HEK293 (cell line): ENCODE results near the gene SLC6A4.
A peak's percentile ranks its signal among the peaks of the same experiment; 100 is the strongest.

Experiments
- CTCF ChIA-PET: fragments of 350-600 bp; formaldehyde crosslinking; extraction: SDS; loops from one replicate; lab custom pipeline; 2021; ENCODE audit warnings: antibody characterized with exemption; lab: Yijun Ruan, JAX
- POLR2A ChIA-PET: fragments of 300-600 bp; formaldehyde crosslinking; extraction: SDS; loops from one replicate; lab custom pipeline; 2020; ENCODE audit warnings: antibody characterized with exemption, inconsistent platforms; lab: Yijun Ruan, JAX
- H3K27ac ChIP-seq: fragments of 200-500 bp; sonication (Bioruptor generic); 2 replicates; pipeline ENCODE4 v1.5.1; 2014; ENCODE audit warnings: low read depth, low read length, control low read depth, inconsistent platforms; ENCODE audit errors: extremely low read depth
- H3K36me3 ChIP-seq, 2 experiments: fragments of 200-500 bp in 1 of 2; sonication (Bioruptor generic) in 1 of 2; 1 replicate in 1 of 2; 2 replicates in 1 of 2; pipeline ENCODE4 v1.5.1; 2014 to 2017; ENCODE audit warnings: inconsistent platforms in 2 of 2, low read length in 2 of 2; ENCODE audit not compliant: control insufficient read depth in 2 of 2, insufficient read depth in 1 of 2
- H3K4me1 ChIP-seq: fragments of 200-500 bp; sonication (Bioruptor generic); 2 replicates; pipeline ENCODE4 v1.5.1; 2014; ENCODE audit warnings: mild to moderate bottlenecking, low read length, inconsistent platforms; ENCODE audit not compliant: control insufficient read depth, insufficient read depth
- H3K4me3 ChIP-seq: 2 replicates; pipeline ENCODE4 v1.5.1; 2011; ENCODE audit warnings: low read depth, mild to moderate bottlenecking, control low read depth, low read length, moderate library complexity
- H3K9me3 ChIP-seq: fragments of 200-500 bp; sonication (Bioruptor generic); 2 replicates; pipeline ENCODE4 v1.5.1; 2014; ENCODE audit warnings: low read depth, low read length, inconsistent platforms; ENCODE audit not compliant: control insufficient read depth, insufficient read depth
- BCL11B ChIP-seq: fragments of 450-650 bp; formaldehyde crosslinking; IDR thresholded peaks from 2 replicates; pipeline ENCODE4 v1.5.1; 2016; ENCODE audit warnings: low read depth, missing biosample characterization, missing genetic modification characterization
- GFI1B ChIP-seq: fragments of 450-650 bp; formaldehyde crosslinking; IDR thresholded peaks from 2 replicates; pipeline ENCODE4 v1.5.1; 2016; ENCODE audit warnings: missing biosample characterization, missing genetic modification characterization
- OSR2 ChIP-seq: fragments of 450-650 bp; formaldehyde crosslinking; IDR thresholded peaks from 2 replicates; pipeline ENCODE4 v1.5.1; 2016; ENCODE audit warnings: missing biosample characterization, missing genetic modification characterization
- OVOL3 ChIP-seq: fragments of 450-650 bp; formaldehyde crosslinking; IDR thresholded peaks from 2 replicates; pipeline ENCODE4 v1.5.1; 2016; ENCODE audit warnings: missing biosample characterization, missing genetic modification characterization
- SETDB1 ChIP-seq: IDR thresholded peaks from one replicate; pipeline ENCODE4 v1.6.1; 2017; ENCODE audit warnings: mild to moderate bottlenecking, low read length, moderate library complexity, mixed read lengths; ENCODE audit not compliant: insufficient read length
- SP2 ChIP-seq: fragments of 450-650 bp; formaldehyde crosslinking; IDR thresholded peaks from 2 replicates; pipeline ENCODE4 v1.5.1; 2016; ENCODE audit warnings: missing biosample characterization, missing genetic modification characterization
- SP7 ChIP-seq: fragments of 450-650 bp; formaldehyde crosslinking; IDR thresholded peaks from 2 replicates; pipeline ENCODE4 v1.5.1; 2016; ENCODE audit warnings: missing biosample characterization, missing genetic modification characterization
- TCF7L2 ChIP-seq: IDR thresholded peaks from 2 replicates; pipeline ENCODE4 v1.6.1; 2011; ENCODE audit warnings: low read depth, mild to moderate bottlenecking, inconsistent platforms, low read length, moderate library complexity, borderline replicate concordance
- ZBTB17 ChIP-seq: fragments of 450-650 bp; formaldehyde crosslinking; IDR thresholded peaks from 2 replicates; pipeline ENCODE4 v1.5.1; 2016; ENCODE audit warnings: missing biosample characterization, missing genetic modification characterization
- ZBTB20 ChIP-seq: fragments of 450-650 bp; formaldehyde crosslinking; IDR thresholded peaks from 2 replicates; pipeline ENCODE4 v1.5.1; 2016; ENCODE audit warnings: missing biosample characterization, missing genetic modification characterization
- ZBTB8A ChIP-seq: fragments of 450-650 bp; formaldehyde crosslinking; IDR thresholded peaks from 2 replicates; pipeline ENCODE4 v1.5.1; 2016; ENCODE audit warnings: missing biosample characterization, missing genetic modification characterization
- ZNF121 ChIP-seq: fragments of 450-650 bp; formaldehyde crosslinking; IDR thresholded peaks from 2 replicates; pipeline ENCODE4 v1.5.1; 2016; ENCODE audit warnings: missing biosample characterization, missing genetic modification characterization
- ZNF138 ChIP-seq: fragments of 450-650 bp; formaldehyde crosslinking; IDR thresholded peaks from 2 replicates; pipeline ENCODE4 v1.5.1; 2016; ENCODE audit warnings: missing biosample characterization, missing genetic modification characterization, borderline replicate concordance
- ZNF148 ChIP-seq: fragments of 450-650 bp; formaldehyde crosslinking; IDR thresholded peaks from 2 replicates; pipeline ENCODE4 v1.5.0; 2017; ENCODE audit warnings: missing biosample characterization, missing genetic modification characterization, borderline replicate concordance
- ZNF362 ChIP-seq: fragments of 450-650 bp; formaldehyde crosslinking; IDR thresholded peaks from 2 replicates; pipeline ENCODE4 v1.5.1; 2016; ENCODE audit warnings: missing biosample characterization, missing genetic modification characterization
- ZNF366 ChIP-seq: fragments of 450-650 bp; formaldehyde crosslinking; conservative IDR thresholded peaks from 2 replicates; pipeline ENCODE4 v1.5.1; 2016; ENCODE audit warnings: missing biosample characterization, missing genetic modification characterization
- ZNF513 ChIP-seq: fragments of 450-650 bp; IDR thresholded peaks from 2 replicates; pipeline ENCODE4 v1.5.1; 2018; ENCODE audit warnings: missing biosample characterization, missing genetic modification characterization
- ZNF530 ChIP-seq: fragments of 450-650 bp; formaldehyde crosslinking; IDR thresholded peaks from 2 replicates; pipeline ENCODE4 v1.5.1; 2016; ENCODE audit warnings: low read depth, missing biosample characterization, missing genetic modification characterization
- ZNF549 ChIP-seq: fragments of 450-650 bp; IDR thresholded peaks from 2 replicates; pipeline ENCODE4 v1.5.1; 2018; ENCODE audit warnings: missing biosample characterization, missing genetic modification characterization, mild to moderate bottlenecking, inconsistent platforms, moderate library complexity
- ZNF555 ChIP-seq: fragments of 450-650 bp; formaldehyde crosslinking; conservative IDR thresholded peaks from 2 replicates; pipeline ENCODE4 v1.5.1; 2017; ENCODE audit warnings: missing biosample characterization, mild to moderate bottlenecking, missing genetic modification characterization, inconsistent platforms
- ZNF571 ChIP-seq: fragments of 450-650 bp; formaldehyde crosslinking; IDR thresholded peaks from 2 replicates; pipeline ENCODE4 v1.5.0; 2017; ENCODE audit warnings: missing biosample characterization, missing genetic modification characterization
- ZNF610 ChIP-seq: fragments of 450-650 bp; formaldehyde crosslinking; IDR thresholded peaks from 2 replicates; pipeline ENCODE4 v1.5.1; 2016; ENCODE audit warnings: missing biosample characterization, missing genetic modification characterization, borderline replicate concordance
- ZSCAN16 ChIP-seq: fragments of 450-650 bp; formaldehyde crosslinking; IDR thresholded peaks from 2 replicates; pipeline ENCODE4 v1.5.1; 2016; ENCODE audit warnings: missing biosample characterization, missing genetic modification characterization
- TF ChIP-seq, protein P1 (sequence below): fragments of 450-650 bp; formaldehyde crosslinking; IDR thresholded peaks from 2 replicates; pipeline ENCODE4 v1.5.1; 2017; ENCODE audit warnings: missing biosample characterization, missing genetic modification characterization

The SLC6A4 gene

DNA sequence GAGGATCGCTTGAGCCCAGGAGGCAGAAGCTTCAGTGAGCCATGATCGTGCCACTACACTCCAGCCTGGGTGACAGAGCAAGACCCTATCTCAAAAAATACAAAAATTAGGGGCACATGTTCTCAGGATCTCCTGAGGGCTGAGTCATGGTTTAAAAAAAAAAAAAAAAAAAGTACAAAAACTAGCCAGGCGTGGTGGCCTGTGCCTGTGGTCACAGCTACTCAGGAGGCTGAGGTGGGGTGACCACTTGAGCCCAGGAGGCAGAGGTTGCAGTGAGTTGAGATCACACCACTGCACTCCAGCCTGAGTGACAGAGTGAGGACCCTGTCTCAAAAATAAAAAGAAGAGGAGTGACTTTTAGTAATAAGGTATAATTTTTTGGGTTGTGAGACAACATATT lies 39.4 kb upstream of the SLC6A4 start:
- peaks cover 68 to 88% of the 10 kb centered on the region in 2 experiments for H3K36me3 ChIP-seq
- TF ChIP-seq SP7 (tag by site-specific recombination), result no peak
- no peak for TF ChIP-seq ZNF549
- TF ChIP-seq ZNF138 (tag by site-specific recombination), result no peak
- TF ChIP-seq, all 188 proteins: peak for 0
- POLR2A ChIA-PET, result interaction anchor here (0.6 kb wide), 1 partner anchor 283 kb away, joined by 3 read pairs; no protein-coding TSS in a partner anchor
- CTCF ChIA-PET, result interaction anchor here (1.0 to 1.6 kb wide), 2 partner anchors 62 to 170 kb away, joined by 3 to 5 read pairs; no protein-coding TSS in a partner anchor
- Histone ChIP-seq H3K27ac (no peak overlapping the region), H3K4me3 (no peak overlapping the region), H3K9me3 (no peaks in the 10 kb centered on the region), H3K4me1 (no peaks in the 10 kb centered on the region)

- no peaks in the 10 kb centered on the region for H3K9me3 ChIP-seq
Observed at GRCh38 chr17:30273373-30273772, 37.9 kb upstream of the SLC6A4 start.

GRCh38 chr17:30271102-30271501 lies 35.6 kb upstream of the SLC6A4 start:
- CTCF ChIA-PET, result interaction anchor here (0.8 to 1.9 kb wide), 5 partner anchors 14 to 166 kb away, joined by 3 to 11 read pairs (median 4); no protein-coding TSS in a partner anchor
- TF ChIP-seq ZNF555 (tag by site-specific recombination) (no peak), ZNF513 (no peak), SETDB1 (no peak), GFI1B (no peak), ZBTB20 (tag by site-specific recombination) (no peak), SP2 (tag by site-specific recombination) (no peak), OVOL3 (tag by site-specific recombination) (no peak), ZNF148 (tag by site-specific recombination) (no peak), ZNF362 (no peak), ZNF571 (no peak), ZBTB8A (no peak), ZNF610 (tag by site-specific recombination) (no peak), ZNF530 (tag by site-specific recombination) (no peak), ZNF366 (tag by site-specific recombination) (no peak)
- H3K4me1 ChIP-seq, result no peaks in the 10 kb centered on the region
- POLR2A ChIA-PET, result no interaction called here
- H3K36me3 ChIP-seq, result peaks cover 75 to 84% of the 10 kb centered on the region in 2 experiments
- H3K4me3 ChIP-seq, result no peak overlapping the region
- H3K9me3 ChIP-seq, result no peaks in the 10 kb centered on the region
- H3K27ac ChIP-seq, result no peak overlapping the region

More at GRCh38 chr17:30273373-30273772, 37.9 kb upstream of the SLC6A4 start:
- Histone ChIP-seq H3K36me3 (peaks cover 70 to 81% of the 10 kb centered on the region in 2 experiments), H3K4me3 (no peak overlapping the region), H3K4me1 (no peaks in the 10 kb centered on the region), H3K27ac (no peak overlapping the region)
- TF ChIP-seq ZNF530 (tag by site-specific recombination) (no peak), OSR2 (peak; percentile 6; the same call in 1 of the 2 replicates), ZBTB17 (tag by site-specific recombination) (peak; percentile 62), ZSCAN16 (tag by site-specific recombination) (no peak), BCL11B (tag by site-specific recombination) (no peak), TCF7L2 (no peak), ZNF121 (tag by site-specific recombination) (no peak)
- TF ChIP-seq, protein P1, sequence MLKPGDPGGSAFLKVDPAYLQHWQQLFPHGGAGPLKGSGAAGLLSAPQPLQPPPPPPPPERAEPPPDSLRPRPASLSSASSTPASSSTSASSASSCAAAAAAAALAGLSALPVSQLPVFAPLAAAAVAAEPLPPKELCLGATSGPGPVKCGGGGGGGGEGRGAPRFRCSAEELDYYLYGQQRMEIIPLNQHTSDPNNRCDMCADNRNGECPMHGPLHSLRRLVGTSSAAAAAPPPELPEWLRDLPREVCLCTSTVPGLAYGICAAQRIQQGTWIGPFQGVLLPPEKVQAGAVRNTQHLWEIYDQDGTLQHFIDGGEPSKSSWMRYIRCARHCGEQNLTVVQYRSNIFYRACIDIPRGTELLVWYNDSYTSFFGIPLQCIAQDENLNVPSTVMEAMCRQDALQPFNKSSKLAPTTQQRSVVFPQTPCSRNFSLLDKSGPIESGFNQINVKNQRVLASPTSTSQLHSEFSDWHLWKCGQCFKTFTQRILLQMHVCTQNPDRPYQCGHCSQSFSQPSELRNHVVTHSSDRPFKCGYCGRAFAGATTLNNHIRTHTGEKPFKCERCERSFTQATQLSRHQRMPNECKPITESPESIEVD (tag by site-specific recombination), result peak; percentile 60; the same call in 1 of the 2 replicates
- CTCF ChIA-PET, result interaction anchor here (1.6 kb wide), 1 partner anchor 169 kb away, joined by 5 read pairs; no protein-coding TSS in a partner anchor
- POLR2A ChIA-PET, result no interaction called here
